Left lung (tissue), 10 donors: ENCODE measurements around the gene NPAS4. TPM values are rescaled to one million over a fixed set of nuclear protein-coding genes. Genes with fewer than 3 reads are reported as not detected.

Experiments used
- ATAC-seq: fragments of 200-7000 bp; cut with Tn5 transposase; one replicate; pipeline ENCODE4 v1.9.1; 2020; ENCODE audit warnings: moderate library complexity
- DNase-seq, 4 donors: peaks; one replicate each; pipeline ENCODE4 v3.0.0-alpha.2; 2013 to 2020
- H3K27ac ChIP-seq, 2 donors: fragments of 200-600 bp; sonication (generic) in 1 of 2; one replicate each; pipeline versions ENCODE4 v1.5.0 to v1.8.0; 2020 to 2021
- H3K27me3 ChIP-seq, 2 donors: fragments of 200-600 bp; sonication (generic) in 1 of 2; one replicate each; pipeline versions ENCODE4 v1.5.0 to v1.8.0; 2020 to 2021
- H3K36me3 ChIP-seq, 2 donors: fragments of 200-600 bp; sonication (generic) in 1 of 2; one replicate each; pipeline versions ENCODE4 v1.5.0 to v1.8.0; 2020 to 2021
- H3K4me1 ChIP-seq, 2 donors: fragments of 200-600 bp; one replicate each; pipeline ENCODE4 v1.8.0; 2021
- H3K4me3 ChIP-seq, 2 donors: fragments of 200-600 bp; sonication (generic) in 1 of 2; one replicate each; pipeline versions ENCODE4 v1.5.0 to v1.8.0; 2020 to 2021; ENCODE audit warnings: mild to moderate bottlenecking in 1 of 2
- H3K9me3 ChIP-seq, 2 donors: fragments of 200-600 bp; sonication (generic) in 1 of 2; one replicate each; pipeline versions ENCODE4 v1.5.0 to v1.8.0; 2020 to 2021
- CTCF ChIP-seq, 2 donors: fragments of 200-600 bp; sonication (generic) in 1 of 2; IDR thresholded peaks; one replicate each; pipeline versions ENCODE4 v1.5.0 to v1.8.0; 2021; ENCODE audit warnings: antibody characterized with exemption in 2 of 2
- intact Hi-C, 2 donors: fragments of 100-400 bp; cut with DNase I; formaldehyde crosslinking; loops; one replicate each; pipeline versions ENCODE4 v1.11.2 to v1.14.2; 2022
- polyA plus RNA-seq, 6 donors: library from polyadenylated mRNA; unstranded; fragments of 120-200 nt; gene quantifications; one replicate each; pipeline ENCODE4 v1.2.1, GENCODE V29; 2013; ENCODE audit not compliant: insufficient read length in 6 of 6
- total RNA-seq, 2 donors: library from RNA; stranded (reverse); fragmentation: NEBNext Ultra II Directional; extraction: Animal tissue kit (Norgen Biotek cat#: 25700); gene quantifications; one replicate each; pipeline ENCODE4 v1.2.1, GENCODE V29; 2021
- donor health status: DM: no; HTN: yes; CAD: no.
- donor health status: DM: no; HTN: no; CAD: no.

NPAS4 gene
- total and polyA plus RNA-seq, 8 donors, result 0.06 to 0.64 (median 0.21) TPM; not detected in 1

DNA sequence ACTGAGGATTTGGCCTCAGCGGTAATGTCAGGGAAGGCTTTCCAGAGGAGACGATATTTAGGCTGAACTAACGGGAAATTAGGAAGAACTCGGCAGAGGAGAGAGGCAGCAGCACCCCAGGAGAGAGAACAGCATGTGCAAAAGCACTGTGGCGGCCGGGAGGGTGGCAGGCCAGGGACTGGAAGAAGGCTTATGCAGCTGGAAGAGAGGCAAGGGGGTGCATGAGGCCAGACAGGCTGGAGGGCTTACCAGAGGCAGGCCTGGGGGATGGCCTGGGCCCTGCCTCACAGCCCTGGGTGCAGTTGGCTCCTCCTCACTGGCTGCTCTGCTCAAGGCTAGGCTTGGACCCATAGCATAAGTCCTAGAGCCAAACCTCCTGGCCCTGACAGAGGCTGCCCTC lies 7.7 kb upstream of the NPAS4 start:
- intact Hi-C loops, result no loop called here
- no peak for ATAC-seq
- TF ChIP-seq CTCF (IDR thresholded peaks at IDR 0.05), result no peak

DNA sequence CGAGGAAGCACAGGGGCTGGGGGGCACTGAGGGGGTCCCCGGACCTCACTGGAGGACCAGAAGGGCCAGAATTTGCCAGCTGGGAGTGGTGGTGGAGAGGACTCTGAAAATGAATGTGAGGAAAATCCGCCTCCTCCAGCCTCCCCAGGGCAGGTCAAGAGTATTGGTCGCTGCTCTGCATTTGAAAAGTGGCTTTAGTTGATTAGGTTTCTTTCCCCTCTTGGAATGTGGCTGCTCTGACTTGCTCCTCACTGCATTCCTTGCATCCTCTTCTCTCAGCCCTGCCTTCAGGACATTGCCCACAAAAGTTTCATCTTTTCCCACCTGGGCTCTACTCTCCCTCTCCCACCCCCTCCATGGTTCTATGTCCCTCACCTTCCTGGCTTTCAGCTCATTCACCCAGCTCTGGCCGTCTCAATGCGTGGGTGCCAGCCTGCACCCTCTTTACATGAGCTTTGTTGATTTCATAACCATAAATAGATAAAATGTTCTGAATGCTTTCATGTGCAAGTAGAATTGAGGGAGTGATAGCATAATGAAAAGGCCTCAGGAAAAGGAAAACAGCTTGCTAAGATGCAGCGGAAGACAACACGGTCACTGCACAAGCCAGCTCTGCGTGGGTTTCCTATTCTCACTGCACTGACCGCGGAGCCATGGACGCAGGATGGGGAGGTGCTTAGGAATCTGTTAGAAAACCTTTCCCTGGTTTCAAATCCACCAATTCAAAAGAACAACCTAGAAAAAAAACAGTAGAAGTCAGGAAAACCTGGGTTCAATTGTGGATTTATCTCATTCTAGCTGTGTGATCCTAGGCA lies 6.5 kb upstream of the NPAS4 start:
- H3K36me3 ChIP-seq, result no peaks in the 10 kb centered on the region
- intact Hi-C loops, result no loop called here
- H3K27me3 ChIP-seq, result peaks cover 0 to 100% of the 10 kb centered on the region in 2 donors
- no peak for TF ChIP-seq CTCF (IDR thresholded peaks at IDR 0.05)
- no peak overlapping the region for H3K27ac ChIP-seq
- DNase-seq, result no peak
- no peaks in the 10 kb centered on the region for H3K9me3 ChIP-seq
- no peak overlapping the region for H3K4me3 ChIP-seq
- ATAC-seq, result no peak
- peaks cover under 1 to 4% of the 10 kb centered on the region in 2 donors for H3K4me1 ChIP-seq

More for the DNA sequence above, 7.7 kb upstream of the NPAS4 start:
- Histone ChIP-seq H3K4me1 (peaks cover 6 to 10% of the 10 kb centered on the region in 2 donors), H3K27me3 (peaks cover 6 to 97% of the 10 kb centered on the region in 2 donors), H3K27ac (no peak overlapping the region), H3K36me3 (no peaks in the 10 kb centered on the region), H3K9me3 (no peaks in the 10 kb centered on the region), H3K4me3 (no peak overlapping the region)
- DNase-seq, result no peak

DNA sequence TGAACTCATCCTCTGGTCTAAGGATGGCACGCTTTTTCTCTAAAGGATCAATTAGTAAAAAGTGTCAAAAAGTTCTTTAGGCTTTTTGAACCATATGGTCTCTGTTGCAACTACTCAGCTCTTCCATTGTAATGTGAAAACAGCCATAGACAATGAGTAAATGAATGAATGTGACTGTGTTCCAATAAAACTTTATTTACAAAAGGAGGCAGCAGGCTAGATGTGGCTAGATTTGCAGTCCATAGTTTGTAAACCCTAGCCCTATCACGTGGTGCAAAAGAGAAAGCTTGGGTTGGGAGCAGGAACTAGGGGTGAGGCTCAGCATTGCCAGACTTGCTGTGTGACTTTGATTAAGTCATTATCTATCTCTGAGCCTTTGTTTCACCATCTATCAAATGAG lies 5.4 kb upstream of the NPAS4 start:
- Histone ChIP-seq H3K27ac (no peak overlapping the region), H3K4me1 (peaks cover 0 to 4% of the 10 kb centered on the region in 2 donors), H3K36me3 (no peaks in the 10 kb centered on the region), H3K27me3 (peaks cover 8 to 100% of the 10 kb centered on the region in 2 donors), H3K4me3 (no peak overlapping the region), H3K9me3 (no peaks in the 10 kb centered on the region)
- TF ChIP-seq CTCF (IDR thresholded peaks at IDR 0.05), result no peak
- DNase-seq (no peak), ATAC-seq (no peak)
- intact Hi-C loops, result no loop called here

GRCh38 chr11:66417000-66417399 lies 3.8 kb upstream of the NPAS4 start:
- no peak overlapping the region for H3K27ac ChIP-seq
- TF ChIP-seq CTCF (IDR thresholded peaks at IDR 0.05), result no peak
- no peak overlapping the region for H3K4me3 ChIP-seq
- peaks cover 13 to 91% of the 10 kb centered on the region in 2 donors for H3K27me3 ChIP-seq
- ATAC-seq (no peak), DNase-seq (no peak)
- no peaks in the 10 kb centered on the region for H3K9me3 ChIP-seq
- peaks cover 0 to 4% of the 10 kb centered on the region in 2 donors for H3K4me1 ChIP-seq
- H3K36me3 ChIP-seq, result no peaks in the 10 kb centered on the region
- intact Hi-C loops, result no loop called here

DNA sequence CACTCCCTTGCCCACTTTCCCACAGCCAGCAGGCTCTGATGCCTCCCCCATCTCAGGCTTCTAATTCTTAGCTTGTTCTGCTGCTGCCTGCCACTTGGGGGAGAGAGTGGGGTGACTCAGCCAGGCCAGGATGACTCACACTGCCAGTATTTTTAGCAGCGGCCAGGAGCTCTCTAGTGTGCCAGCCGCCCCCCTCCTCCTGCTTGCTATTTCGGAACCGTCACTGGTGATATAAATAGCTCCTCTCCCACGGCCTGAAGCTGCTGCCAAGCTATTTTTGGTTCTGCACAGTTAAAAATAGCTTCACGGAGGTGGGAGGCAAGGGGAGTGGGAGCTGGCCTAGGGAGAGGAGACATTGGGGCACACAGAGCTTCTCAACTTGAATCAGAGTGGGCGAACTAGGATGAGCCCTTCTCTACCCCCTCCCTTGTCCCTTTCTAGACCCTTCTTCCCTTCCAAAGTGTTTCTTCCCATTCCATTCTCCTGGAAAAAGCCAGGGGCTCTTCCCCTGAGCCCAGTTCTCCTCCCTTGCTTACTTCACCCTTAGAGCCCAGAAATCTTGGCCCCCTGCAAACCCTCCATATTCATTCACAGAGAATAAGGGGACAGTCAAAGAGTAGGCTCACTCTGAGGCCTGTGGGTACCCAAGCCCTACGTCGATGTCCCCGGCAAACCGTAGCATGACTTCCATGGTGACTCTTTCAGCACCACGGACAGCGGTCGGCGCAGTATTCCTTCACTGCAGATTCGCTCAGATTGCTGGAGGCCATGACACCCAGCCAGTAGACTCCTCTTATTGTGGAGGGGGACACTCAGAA lies 2.5 kb upstream of the NPAS4 start:
- Histone ChIP-seq H3K9me3 (no peaks in the 10 kb centered on the region), H3K36me3 (no peaks in the 10 kb centered on the region), H3K4me1 (peaks cover 0 to 4% of the 10 kb centered on the region in 2 donors), H3K27ac (no peak overlapping the region), H3K4me3 (no peak overlapping the region), H3K27me3 (peaks cover 13 to 78% of the 10 kb centered on the region in 2 donors)
- DNase-seq (peak in 3 of 4 donors; percentile 54 to 80 (median 75)), ATAC-seq (peak; percentile 80)
- intact Hi-C loops, result no loop called here
- no peak for TF ChIP-seq CTCF (IDR thresholded peaks at IDR 0.05)
